T-helper 17 cell (primary cell): ENCODE data around the gene MFGE8. TPM values are rescaled to one million over a fixed set of nuclear protein-coding genes. Genes with fewer than 3 reads are reported as not detected.

ENCODE experiments used
- ATAC-seq: fragments of 150-1000 bp; cut with Tn5 transposase; 2 replicates; pipeline ENCODE4 v1.10.0; 2021; ENCODE audit warnings: mild to moderate bottlenecking, moderate library complexity
- DNase-seq, 3 donors: peaks; one replicate each; pipeline versions ENCODE4 v3.0.0 to v3.0.0-alpha.2; 2020 to 2021
- H3K9me3 ChIP-seq: one replicate; pipeline ENCODE4 v1.7.0; 2013; ENCODE audit warnings: low read length, mild to moderate bottlenecking; ENCODE audit not compliant: control insufficient read depth, poor library complexity, severe bottlenecking
- H3K27ac Mint-ChIP-seq: one replicate; pipeline ENCODE4 v1.8.0; 2022; ENCODE audit warnings: mild to moderate bottlenecking, moderate library complexity, mixed read lengths
- H3K27me3 Mint-ChIP-seq: one replicate; pipeline ENCODE4 v1.8.0; 2022; ENCODE audit warnings: mixed read lengths
- H3K36me3 Mint-ChIP-seq: one replicate; pipeline ENCODE4 v1.8.0; 2022; ENCODE audit warnings: low read depth, mixed read lengths
- H3K4me1 Mint-ChIP-seq: one replicate; pipeline ENCODE4 v1.8.0; 2022; ENCODE audit warnings: mild to moderate bottlenecking, mixed read lengths
- H3K4me3 Mint-ChIP-seq: one replicate; pipeline ENCODE4 v1.8.0; 2022; ENCODE audit warnings: mild to moderate bottlenecking, moderate library complexity, mixed read lengths
- total RNA-seq, 4 donors: library from RNA in 2 of 4; stranded (reverse) in 2 of 4; gene quantifications; one replicate each; pipeline ENCODE4 v1.2.3 and lab custom pipeline; 2022 to 2026

MFGE8 gene
- total RNA-seq, 2 donors from 2014 or later = 69.1 to 77.8 TPM

- Mint-ChIP-seq H3K36me3 (peaks cover 3% of the 10 kb centered on the region), H3K4me1 (peaks cover 7% of the 10 kb centered on the region), H3K27me3 (no peaks in the 10 kb centered on the region), H3K27ac (peak overlapping the region; percentile 78), H3K4me3 (no peak overlapping the region)
- no peak for DNase-seq
- H3K9me3 ChIP-seq = no peaks in the 10 kb centered on the region
- ATAC-seq = no peak
Observed at GRCh38 chr15:88866295-88866881, 46.8 kb downstream of the MFGE8 start.

- H3K36me3 Mint-ChIP-seq = peaks cover 3% of the 10 kb centered on the region
- H3K27me3 Mint-ChIP-seq = no peaks in the 10 kb centered on the region
- H3K4me1 Mint-ChIP-seq = peaks cover 7% of the 10 kb centered on the region
- no peak overlapping the region for H3K4me3 Mint-ChIP-seq
- ATAC-seq (no peak), DNase-seq (no peak)
- H3K27ac Mint-ChIP-seq = peak overlapping the region; percentile 78
- no peaks in the 10 kb centered on the region for H3K9me3 ChIP-seq
Observed at GRCh38 chr15:88865498-88866099, 47.6 kb downstream of the MFGE8 start.

- Mint-ChIP-seq H3K36me3 (peaks cover 3% of the 10 kb centered on the region), H3K27ac (no peak overlapping the region), H3K4me1 (peaks cover 7% of the 10 kb centered on the region), H3K27me3 (no peaks in the 10 kb centered on the region), H3K4me3 (no peak overlapping the region)
- DNase-seq (no peak), ATAC-seq (no peak)
- H3K9me3 ChIP-seq = no peaks in the 10 kb centered on the region
Observed at GRCh38 chr15:88864861-88865497, 48.2 kb downstream of the MFGE8 start.

GRCh38 chr15:88863412-88863811 is 49.8 kb downstream of the MFGE8 start:
- H3K4me3 Mint-ChIP-seq = no peak overlapping the region
- H3K9me3 ChIP-seq = no peaks in the 10 kb centered on the region
- peak overlapping the region; percentile 24 for H3K27ac Mint-ChIP-seq
- H3K4me1 Mint-ChIP-seq = peaks cover 5% of the 10 kb centered on the region
- no peak for DNase-seq
- H3K36me3 Mint-ChIP-seq = peaks cover 3% of the 10 kb centered on the region
- no peaks in the 10 kb centered on the region for H3K27me3 Mint-ChIP-seq
- ATAC-seq = no peak

GRCh38 chr15:88860212-88860611 is 53.0 kb downstream of the MFGE8 start:
- Mint-ChIP-seq H3K36me3 (peaks cover under 1% of the 10 kb centered on the region), H3K27me3 (no peaks in the 10 kb centered on the region), H3K27ac (no peak overlapping the region), H3K4me3 (no peak overlapping the region), H3K4me1 (peaks cover under 1% of the 10 kb centered on the region)
- no peak for DNase-seq
- no peak for ATAC-seq
- no peaks in the 10 kb centered on the region for H3K9me3 ChIP-seq

- H3K9me3 ChIP-seq = peaks cover 3% of the 10 kb centered on the region
- DNase-seq (no peak), ATAC-seq (no peak)
- Mint-ChIP-seq H3K4me1 (no peaks in the 10 kb centered on the region), H3K36me3 (no peaks in the 10 kb centered on the region), H3K27me3 (no peaks in the 10 kb centered on the region), H3K27ac (no peak overlapping the region), H3K4me3 (no peak overlapping the region)
Observed at GRCh38 chr15:88859550-88859949, 53.6 kb downstream of the MFGE8 start.

GRCh38 chr15:88858934-88859333 is 54.2 kb downstream of the MFGE8 start:
- H3K27ac Mint-ChIP-seq = no peak overlapping the region
- no peak for DNase-seq
- ATAC-seq = no peak
- H3K27me3 Mint-ChIP-seq = no peaks in the 10 kb centered on the region
- peaks cover 7% of the 10 kb centered on the region for H3K9me3 ChIP-seq
- no peak overlapping the region for H3K4me3 Mint-ChIP-seq
- no peaks in the 10 kb centered on the region for H3K36me3 Mint-ChIP-seq
- H3K4me1 Mint-ChIP-seq = no peaks in the 10 kb centered on the region

- peaks cover 14% of the 10 kb centered on the region for H3K27me3 Mint-ChIP-seq
- no peak overlapping the region for H3K4me3 Mint-ChIP-seq
- no peaks in the 10 kb centered on the region for H3K36me3 Mint-ChIP-seq
- H3K27ac Mint-ChIP-seq = no peak overlapping the region
- DNase-seq = no peak
- ATAC-seq = no peak
- H3K4me1 Mint-ChIP-seq = no peaks in the 10 kb centered on the region
- peaks cover 8% of the 10 kb centered on the region for H3K9me3 ChIP-seq
Observed at GRCh38 chr15:88852476-88852875, 60.7 kb downstream of the MFGE8 start.

- ATAC-seq (no peak), DNase-seq (no peak)
- H3K4me1 Mint-ChIP-seq = no peaks in the 10 kb centered on the region
- H3K4me3 Mint-ChIP-seq = no peak overlapping the region
- H3K36me3 Mint-ChIP-seq = no peaks in the 10 kb centered on the region
- peaks cover 14% of the 10 kb centered on the region for H3K27me3 Mint-ChIP-seq
- H3K9me3 ChIP-seq = peaks cover 5% of the 10 kb centered on the region
- no peak overlapping the region for H3K27ac Mint-ChIP-seq
Observed at GRCh38 chr15:88849376-88850072, 63.7 kb downstream of the MFGE8 start.

Other genes starting within 250 kb of the MFGE8 start
- gene ACAN, start 109.9 kb downstream of the MFGE8 start, total RNA-seq = not detected
- 100 to 1,000 TPM; 103 to 105 TPM for gene HAPLN3, start 17.8 kb downstream of the MFGE8 start, total RNA-seq
- 10 to 100 TPM; 55.6 to 58.2 TPM for gene ABHD2, start 175.1 kb upstream of the MFGE8 start, total RNA-seq